NCI-H2196 treated with DMSO at 0.1 percent for 48 hours (cell line): ENCODE results near the gene GNB4.
A peak's percentile ranks its signal among the peaks of the same experiment; 100 is the strongest.

Source experiments
- DNase-seq: peaks from one replicate; lab custom pipeline; 2025; ENCODE audit not compliant: unreplicated experiment; lab: John Stamatoyannopoulos, UW

The GNB4 gene

GRCh38 chr3:179369621-179370020, 81.6 kb downstream of the GNB4 start:
- no peak for DNase-seq

- DNase-seq, result no peak
Measured at GRCh38 chr3:179363332-179363731, 87.9 kb downstream of the GNB4 start.

- no peak for DNase-seq
Measured at GRCh38 chr3:179355996-179356395, 95.3 kb downstream of the GNB4 start.

GRCh38 chr3:179348325-179349013, 102.8 kb downstream of the GNB4 start:
- DNase-seq, result no peak

- DNase-seq, result peak; percentile 98
Measured at GRCh38 chr3:179347345-179348194, 103.7 kb downstream of the GNB4 start, which contains the start of gene MFN1. MFN1 (plus strand) TSS chr3:179347709; CDS start chr3:179348852, 1,143 bp downstream.
